Measurements from ENCODE around the gene HRK. TPM values are rescaled to one million over a fixed set of nuclear protein-coding genes. Genes with fewer than 3 reads are reported as not detected.

The HRK gene
- total and polyA plus RNA-seq, 2 of the 4 experiments (the other 2 are of a cell fraction), result not detected

GRCh38 chr12:116860263-116860662 is 21.0 kb downstream of the HRK start:
- WGBS, 2 experiments (ENCODE audit: extremely low coverage in 2 of 2, insufficient read length in 1 of 2), result no CpG with 5 or more reads among the region's 3 CpGs
- no TSS peak for BruUV-seq (replicated peaks)
- intact Hi-C loops (cut with micrococcal nuclease) (no loop called here), dilution Hi-C loops (cut with HindIII; ENCODE audit: low sequenced_read_pairs, unreplicated experiment) (no loop called here), in situ Hi-C loops (cut with MboI; ENCODE audit: low sequenced_read_pairs) (no loop called here)
- no peaks in the 10 kb centered on the region for H3K79me1 ChIP-seq (ENCODE audit: low read depth in 1 of 2, low read length in 2 of 2)
- no peak overlapping the region for H2AK5ac ChIP-seq (ENCODE audit: low read depth, low read length)
- no peak overlapping the region for H3K4me2 ChIP-seq (ENCODE audit: low read depth, low read length)
- no peak overlapping the region for H2AFZ ChIP-seq (replicated peaks; ENCODE audit: low read length, poor library complexity)
- H3K4ac ChIP-seq (ENCODE audit: low read depth, low read length), result no peak overlapping the region
- DNase-seq, result no peak
- H3K36me3 ChIP-seq (ENCODE audit: control insufficient read depth, insufficient read depth, low read length), result no peaks in the 10 kb centered on the region
- no peak overlapping the region for H3K27ac ChIP-seq (ENCODE audit: insufficient read depth, low read length)
- no peak overlapping the region for H2AK9ac ChIP-seq (replicated peaks; ENCODE audit: low read depth, low read length, poor library complexity)
- no peaks in the 10 kb centered on the region; the same call in 1 of the 2 replicates for H3K27me3 ChIP-seq (ENCODE audit: control insufficient read depth, insufficient read depth, low read length)
- no peak overlapping the region for H3K23ac ChIP-seq (ENCODE audit: low read depth, low read length)
- no peak overlapping the region for H2BK5ac ChIP-seq (ENCODE audit: low read depth, low read length, poor library complexity, severe bottlenecking)
- H2BK20ac ChIP-seq (ENCODE audit: low read depth, low read length), result no peak overlapping the region
- no peak overlapping the region for H4K91ac ChIP-seq (ENCODE audit: insufficient read depth, low read depth, low read length)
- CTCF ChIA-PET, result interaction anchor here (1.3 kb wide), 1 partner anchor 56 kb away, joined by 4 read pairs; no protein-coding TSS in a partner anchor
- TF ChIP-seq RAD21 (IDR thresholded peaks at IDR 0.05; ENCODE audit: low read length) (no peak), FOS (IDR thresholded peaks at IDR 0.05; ENCODE audit: low read depth, low read length) (no peak), ELK1 (IDR thresholded peaks at IDR 0.05; ENCODE audit: borderline replicate concordance, low read depth, low read length) (no peak), USF2 (IDR thresholded peaks at IDR 0.05; ENCODE audit: low read depth, low read length) (no peak), NFE2L2 (IDR thresholded peaks at IDR 0.05; ENCODE audit: low read depth, low read length) (no peak), RCOR1 (IDR thresholded peaks at IDR 0.05; ENCODE audit: insufficient replicate concordance, low read length) (no peak)
- H3K9me1 ChIP-seq (ENCODE audit: insufficient read depth, low read length), result peaks cover 14% of the 10 kb centered on the region
- ATAC-seq (ENCODE audit: low read depth), result no peak
- POLR2A ChIA-PET (ENCODE audit: unreplicated experiment), result no interaction called here
- no peak overlapping the region for H3K56ac ChIP-seq (ENCODE audit: extremely low read depth, insufficient read depth, low read length)
- no peak overlapping the region for H3K18ac ChIP-seq (ENCODE audit: low read depth, low read length)
- no peak overlapping the region for H2BK15ac ChIP-seq (ENCODE audit: low read depth, low read length)
- H3K4me3 ChIP-seq (ENCODE audit: insufficient read depth, low read depth, low read length), result no peak overlapping the region
- no peak overlapping the region for H4K8ac ChIP-seq (ENCODE audit: low read depth in 2 of 2, low read length in 2 of 2)
- H3K4me1 ChIP-seq (ENCODE audit: control insufficient read depth, insufficient read depth, low read length), result peaks cover 5% of the 10 kb centered on the region
- no peak overlapping the region for H2BK120ac ChIP-seq (ENCODE audit: low read depth, low read length)
- H3K9ac ChIP-seq (ENCODE audit: low read depth, low read length), result no peak overlapping the region
- H4K20me1 ChIP-seq (ENCODE audit: insufficient read depth, low read length), result no peaks in the 10 kb centered on the region
- no peaks in the 10 kb centered on the region for H3K9me3 ChIP-seq (ENCODE audit: control insufficient read depth, insufficient read depth, low read length)
- H4K5ac ChIP-seq (ENCODE audit: low read depth, low read length), result no peak overlapping the region
- H3K14ac ChIP-seq (replicated peaks; ENCODE audit: low read depth, low read length), result no peak overlapping the region

Data from IMR-90 (cell line).